Stimulated activated CD4-positive, alpha-beta T cell treated with anti-CD3 and anti-CD28 coated beads, TNF-alpha, amount 100 ng/mL, for 1 hour (primary cell): ENCODE data around the gene TRDN.
"Not testable (repeated sequence)": the region's sequence is repeated elsewhere in the genome, so short reads cannot be mapped to it uniquely, and the experiment has no call there.

Source experiments
- DNase-seq, 3 donors: peaks; one replicate each; pipeline ENCODE4 v3.0.0-alpha.2; 2020; ENCODE audit warnings: low read depth in 3 of 3, low spot score in 1 of 3

Gene TRDN

DNA sequence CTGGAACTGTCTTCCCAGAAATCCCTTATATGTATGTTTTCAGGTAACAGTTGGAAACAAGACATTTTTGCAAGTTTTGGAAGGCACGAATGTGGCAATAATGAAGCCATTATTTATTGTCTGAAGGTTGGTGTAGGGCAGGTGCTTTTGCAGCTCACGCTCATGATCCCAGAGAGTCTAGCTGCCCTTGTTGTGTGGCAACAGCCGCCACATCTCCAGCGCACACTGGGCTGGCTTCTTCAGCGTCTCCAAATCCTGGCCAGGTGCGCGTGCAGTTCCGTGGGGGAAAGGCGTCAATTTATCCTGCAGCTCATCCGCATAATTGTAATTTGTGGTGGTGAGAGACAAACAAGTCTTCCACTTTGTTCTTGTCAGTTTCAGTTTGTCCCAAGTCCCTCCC, 71.2 kb downstream of the TRDN start:
- no peak for DNase-seq

DNA sequence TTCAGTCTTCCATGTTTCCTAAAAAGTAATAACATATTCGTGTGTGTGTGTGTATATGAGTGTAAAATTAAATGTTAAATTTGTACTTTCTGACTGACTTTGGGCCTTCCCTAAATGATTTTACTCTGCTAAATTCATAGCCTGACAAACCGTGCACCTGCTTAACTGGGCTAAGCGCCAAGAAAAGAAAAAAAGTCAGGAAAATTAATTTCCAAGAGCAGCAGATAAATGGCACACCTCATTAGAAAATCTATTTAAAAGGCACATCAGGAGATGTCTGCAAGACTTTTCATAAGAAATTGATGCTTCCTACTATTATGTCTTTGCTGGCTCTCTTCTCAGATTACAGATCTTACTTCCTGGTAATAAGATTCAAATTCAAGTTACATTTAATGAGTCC, 72.4 kb downstream of the TRDN start:
- DNase-seq, result no peak

DNA sequence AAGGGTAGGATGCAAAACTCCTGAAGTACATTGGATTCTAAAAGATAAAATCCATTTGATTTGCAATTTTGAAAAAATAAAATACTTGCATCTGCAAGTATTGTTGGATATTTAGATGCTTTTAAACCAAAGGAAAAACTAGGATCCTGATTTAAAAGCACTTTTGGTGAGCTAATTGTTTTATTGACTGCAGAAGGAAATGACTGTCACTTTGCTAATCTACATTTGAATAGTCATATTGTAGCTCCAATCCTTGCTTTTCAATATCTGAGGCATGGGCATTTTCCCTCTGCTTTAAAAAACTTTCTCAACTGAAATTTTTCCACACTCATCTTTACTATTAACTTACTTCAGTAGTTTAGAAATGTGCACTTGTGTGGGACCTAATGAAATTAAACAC, 74.1 kb downstream of the TRDN start:
- no peak for DNase-seq

DNA sequence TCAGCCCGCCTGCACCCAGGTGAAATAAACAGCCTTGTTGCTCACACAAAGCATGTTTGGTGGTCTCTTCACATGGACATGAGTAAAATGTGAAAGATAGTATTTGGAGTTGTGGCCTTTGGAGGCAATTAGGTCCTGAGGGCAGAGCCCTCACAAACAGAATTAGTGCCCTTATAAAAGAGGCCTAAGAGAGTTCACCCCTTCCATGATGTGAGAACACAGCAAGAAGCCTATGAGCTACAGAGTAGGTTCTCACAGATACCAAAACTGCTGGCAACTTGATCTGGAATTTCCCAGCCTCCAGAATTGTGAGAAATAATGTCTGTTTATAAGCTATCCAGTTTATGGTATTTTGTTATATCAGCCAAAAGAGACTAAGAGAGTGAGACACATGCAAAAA, 74.5 kb downstream of the TRDN start:
- no peak for DNase-seq

DNA sequence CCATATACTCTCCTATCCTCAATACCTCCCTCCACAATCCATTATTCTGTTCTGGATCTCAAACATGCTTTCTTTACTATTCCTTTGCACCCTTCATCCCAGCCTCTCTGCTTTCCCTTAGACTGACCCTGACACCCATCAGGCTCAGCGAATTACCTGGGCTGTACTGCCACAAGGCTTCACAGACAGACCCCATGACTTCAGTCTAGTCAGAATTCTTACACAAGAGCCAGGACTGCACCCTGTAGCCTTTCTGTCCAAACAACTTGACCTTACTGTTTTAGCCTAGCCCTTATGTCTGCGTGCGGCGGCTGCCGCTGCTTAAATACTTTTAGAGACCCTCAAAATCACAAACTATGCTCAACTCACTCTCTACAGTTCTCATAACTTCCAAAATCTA, 76.9 kb downstream of the TRDN start:
- not testable (repeated sequence) for DNase-seq

DNA sequence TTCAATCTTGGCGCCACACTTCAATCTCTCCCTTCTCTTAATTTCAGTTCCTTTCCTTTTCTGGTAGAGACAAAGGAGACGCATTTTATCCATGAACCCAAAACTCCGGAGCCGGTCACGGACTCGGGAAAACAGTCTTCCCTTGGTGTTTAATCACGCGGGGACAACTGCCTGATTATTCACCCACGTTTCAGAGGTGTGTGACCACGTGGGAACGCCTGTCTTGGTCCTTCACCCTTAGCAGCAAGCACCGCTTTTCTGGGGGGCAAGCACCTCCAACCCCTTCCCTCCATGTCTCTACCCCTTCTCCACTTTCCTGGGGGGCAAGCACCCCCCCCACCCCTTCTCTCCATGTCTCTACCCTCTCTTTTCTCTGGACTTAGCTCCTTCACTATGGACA, 79.3 kb downstream of the TRDN start:
- DNase-seq, result not testable (repeated sequence)

DNA sequence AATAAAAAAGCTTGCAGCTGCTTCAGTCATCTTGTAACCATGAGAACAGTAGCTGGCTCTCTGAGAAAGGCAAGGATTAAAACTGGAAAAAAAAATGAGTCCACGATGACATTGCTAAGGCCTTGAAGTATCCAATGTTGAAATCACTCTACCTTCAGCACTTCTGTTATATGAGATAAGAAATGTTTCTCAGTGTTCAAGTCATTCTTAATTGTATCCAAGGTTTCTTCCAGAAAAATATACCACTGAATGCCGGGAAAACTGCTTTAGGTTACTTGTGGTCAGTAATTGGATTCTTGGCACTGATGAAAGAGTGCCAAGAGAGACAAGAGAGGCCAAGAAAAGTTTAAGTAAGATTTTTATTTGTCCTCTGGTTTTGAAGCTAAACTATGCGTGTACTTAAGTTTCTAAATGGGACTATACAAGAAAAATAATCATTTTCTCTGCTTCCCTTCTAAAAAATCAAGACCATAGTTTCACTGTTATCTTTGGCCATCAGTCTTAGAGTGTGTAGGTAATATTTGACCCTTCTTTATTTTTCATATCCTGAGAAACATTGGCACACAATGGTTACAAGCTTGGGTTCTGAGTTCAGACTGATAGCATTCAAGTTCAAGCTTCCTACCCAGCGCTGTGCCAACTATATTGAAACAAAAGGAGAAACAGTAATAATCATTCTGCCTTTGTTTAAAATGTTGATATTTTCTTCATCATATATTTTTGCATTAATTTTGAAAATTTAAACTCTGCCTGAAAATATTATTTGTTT, 84.6 kb downstream of the TRDN start:
- no peak for DNase-seq

DNA sequence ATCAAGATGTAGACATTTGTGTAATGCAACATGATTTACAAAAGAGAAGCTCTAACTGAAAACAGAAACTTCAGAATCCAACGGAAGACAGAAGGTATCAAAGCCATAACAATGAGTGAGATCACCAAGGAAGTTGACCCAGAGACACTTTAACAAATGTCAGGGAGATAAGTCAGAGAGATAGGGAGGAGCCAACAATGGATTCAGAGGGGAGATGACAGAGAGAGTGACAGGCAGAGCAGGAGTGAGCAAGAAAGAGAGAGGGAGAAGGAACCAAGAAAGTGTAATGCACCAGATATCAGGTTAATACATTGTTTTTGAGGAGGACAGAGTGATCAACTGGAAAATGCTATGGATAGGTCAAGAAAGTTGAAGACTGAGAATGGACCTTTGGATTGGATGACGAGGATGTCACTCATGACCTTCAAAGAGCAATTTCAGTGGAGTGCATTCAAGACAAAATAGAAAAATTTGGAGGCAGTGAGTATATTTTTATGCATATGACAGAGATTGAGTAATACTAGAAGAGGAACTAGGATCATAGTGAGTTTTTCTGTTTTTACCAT, 86.6 kb downstream of the TRDN start:
- DNase-seq, result no peak

DNA sequence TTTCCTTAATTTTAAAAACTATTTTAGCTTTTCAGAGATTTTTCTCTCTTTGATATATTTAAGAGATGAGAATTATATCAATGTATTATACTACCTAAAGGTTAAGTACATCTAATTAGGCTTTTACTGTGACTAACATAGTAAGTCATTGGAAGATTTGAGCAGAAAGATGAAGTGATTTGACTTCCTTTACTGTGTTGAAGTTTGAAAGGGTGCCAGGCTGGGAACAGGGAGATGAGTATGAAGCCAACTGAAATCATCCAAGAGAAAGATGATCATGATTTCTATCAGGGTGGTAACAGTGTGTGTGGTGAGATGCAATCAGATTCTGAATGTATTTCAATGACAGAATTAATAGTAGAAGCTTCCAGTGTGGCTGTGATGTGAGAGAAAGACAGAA, 87.3 kb downstream of the TRDN start:
- no peak for DNase-seq

DNA sequence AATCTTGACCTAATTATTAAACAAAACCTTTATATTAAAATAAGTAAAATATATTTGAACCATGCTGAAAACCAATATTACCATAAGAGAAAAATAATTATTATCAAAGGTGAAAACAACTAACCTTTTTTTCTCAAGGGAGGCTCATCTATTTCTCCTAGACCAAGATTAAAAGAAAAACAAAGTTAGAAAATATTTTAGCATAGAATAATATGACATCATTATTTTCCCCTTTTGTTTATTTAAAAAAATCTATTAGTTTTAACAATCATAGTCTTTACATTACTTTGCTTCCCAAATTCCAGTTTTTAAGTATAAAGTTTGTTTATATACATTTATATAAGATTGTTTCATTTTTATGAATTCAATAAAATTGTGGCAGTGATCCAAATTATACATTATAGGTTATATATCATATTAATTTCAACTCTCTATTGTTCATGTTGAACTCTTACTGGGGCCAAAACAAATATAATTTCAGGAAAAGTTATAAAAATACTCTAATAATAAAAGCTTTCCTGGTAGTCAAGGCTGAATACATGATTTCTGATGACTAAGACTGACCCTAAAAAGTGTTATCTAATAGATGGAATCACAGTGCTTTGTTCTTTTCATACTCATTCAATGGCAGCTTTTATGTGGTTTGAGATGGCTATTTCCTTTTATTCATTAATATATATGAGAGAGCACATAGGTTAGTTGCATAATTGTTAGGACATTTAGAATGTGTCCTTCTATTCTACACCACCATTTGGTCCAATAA, 89.4 kb downstream of the TRDN start:
- DNase-seq, result no peak

DNA sequence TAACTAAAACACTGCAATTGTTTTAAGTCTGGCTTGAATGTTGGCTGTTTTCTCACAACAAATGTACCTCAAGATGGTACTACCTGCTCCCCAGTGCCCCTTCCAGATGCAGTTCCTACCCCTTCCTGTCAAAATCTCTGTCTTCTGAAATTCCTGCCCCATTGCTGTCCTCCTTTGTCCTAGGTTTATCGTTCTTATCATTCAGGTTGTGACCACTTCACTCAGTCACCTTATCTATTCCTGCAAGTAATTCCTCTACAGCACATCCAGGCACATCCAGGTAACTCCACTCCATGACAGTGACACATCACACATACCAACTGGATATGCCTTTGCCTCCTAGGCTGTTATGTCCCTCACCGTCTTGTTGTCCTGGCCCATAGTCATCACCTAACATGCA, 90.2 kb downstream of the TRDN start:
- DNase-seq, result no peak

DNA sequence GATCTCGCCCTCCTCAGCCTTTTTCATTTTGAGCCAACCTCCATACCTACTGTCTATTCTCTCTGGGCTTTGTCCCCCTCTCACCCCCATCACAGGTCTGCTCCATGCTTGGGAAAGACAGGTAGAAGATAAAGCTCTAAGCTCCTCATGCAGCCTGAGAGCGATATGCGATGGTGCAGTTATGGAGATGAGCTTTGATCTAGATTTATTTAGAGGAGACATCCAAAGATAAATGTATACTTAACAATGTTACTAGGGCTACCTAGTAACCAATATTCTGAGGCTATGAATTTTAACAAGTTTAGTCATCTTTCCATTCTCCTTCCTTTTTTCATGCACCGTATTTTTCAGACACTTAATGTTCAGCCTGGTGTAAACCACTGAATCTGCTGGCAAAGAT, 95.3 kb downstream of the TRDN start:
- DNase-seq, result no peak

DNA sequence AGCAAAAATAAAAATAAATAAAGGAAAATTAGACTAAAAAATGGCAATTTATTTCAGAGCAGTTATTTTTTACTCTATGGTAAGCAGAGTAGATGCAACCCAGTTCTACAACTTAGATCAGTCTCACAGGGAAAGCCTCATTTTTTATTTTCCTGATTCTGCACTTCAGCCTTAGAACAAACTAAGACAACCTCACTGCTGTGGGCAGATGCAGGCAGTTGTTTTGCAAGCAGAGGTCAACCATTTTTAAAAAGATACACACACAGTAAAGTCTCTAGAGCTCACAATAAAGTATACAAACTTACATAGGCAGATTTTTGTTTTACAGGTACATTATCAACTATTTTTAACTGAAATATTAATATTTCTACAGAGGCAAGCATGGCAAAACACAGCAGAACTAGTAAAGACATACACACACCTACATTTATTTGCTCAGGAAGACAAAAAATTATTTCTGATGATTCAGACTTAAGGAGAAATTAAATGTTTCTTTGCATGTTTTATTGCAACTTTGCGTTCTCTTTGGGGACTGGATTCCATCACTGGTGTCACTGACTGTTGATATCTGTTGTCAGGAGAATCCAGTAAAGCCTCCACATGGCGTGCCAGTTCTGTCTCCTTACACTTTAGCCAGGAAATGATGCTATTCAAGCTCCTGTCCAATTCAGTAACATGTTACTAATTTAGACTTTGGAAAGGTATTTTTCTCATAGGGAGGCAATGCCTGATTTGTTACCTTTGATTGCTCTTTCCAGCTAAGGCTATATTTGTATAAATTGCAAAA, 102.7 kb downstream of the TRDN start:
- no peak for DNase-seq

DNA sequence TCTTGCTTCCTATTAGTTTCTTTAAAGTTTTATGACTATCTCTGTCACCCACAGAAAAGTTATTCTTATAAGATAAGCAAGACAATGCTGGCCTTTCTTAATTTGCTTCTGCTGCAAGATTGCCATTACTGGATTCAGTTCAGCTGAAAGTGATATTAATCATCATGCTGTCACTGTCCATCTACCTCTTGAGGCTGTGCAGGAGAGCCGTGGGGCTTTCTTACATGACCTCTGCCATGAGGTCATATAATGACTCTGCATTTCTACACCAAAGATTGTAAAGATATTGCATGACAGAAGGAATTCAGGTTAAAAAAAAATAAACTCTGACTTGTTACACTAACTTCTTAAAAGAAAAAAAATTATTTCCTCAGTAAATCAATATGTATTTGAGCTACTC, 106.9 kb downstream of the TRDN start:
- DNase-seq, result no peak

DNA sequence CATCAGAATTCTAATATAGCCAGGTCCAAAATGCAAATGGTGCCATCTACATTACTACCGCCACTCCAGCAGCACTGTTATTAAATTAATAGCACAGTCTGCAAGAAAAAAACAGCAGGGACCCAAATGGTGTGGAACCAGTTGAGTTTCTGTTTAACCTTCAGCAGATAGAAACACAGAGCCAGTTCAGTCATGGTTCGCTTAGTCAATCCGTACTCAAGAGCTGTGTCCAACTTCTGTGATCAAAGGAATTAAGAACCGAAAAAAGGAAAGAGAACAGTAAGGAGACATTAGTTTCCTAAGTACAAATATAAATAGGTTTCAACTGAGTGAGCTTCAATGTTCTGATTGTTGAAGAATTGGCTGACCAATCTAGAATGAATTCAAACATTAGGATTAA, 107.7 kb downstream of the TRDN start:
- no peak for DNase-seq

DNA sequence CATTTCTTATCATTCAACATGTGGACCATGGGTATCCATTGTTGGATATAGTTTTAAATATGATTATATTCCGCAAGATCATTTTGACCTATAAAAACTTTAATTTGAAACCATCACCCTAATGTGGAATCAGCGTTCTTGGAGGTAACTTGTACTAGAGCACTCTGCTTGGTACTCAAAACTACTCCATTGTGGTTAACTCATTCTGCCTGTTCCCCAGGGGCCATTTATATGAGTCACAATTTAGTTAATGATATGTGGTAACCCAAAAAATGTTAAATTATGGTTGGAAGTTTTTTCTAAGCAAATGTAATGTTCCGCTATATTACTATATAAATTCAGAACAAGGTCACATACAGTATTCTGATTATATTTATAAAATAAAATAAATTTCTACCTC, 109.3 kb downstream of the TRDN start:
- DNase-seq, result no peak

DNA sequence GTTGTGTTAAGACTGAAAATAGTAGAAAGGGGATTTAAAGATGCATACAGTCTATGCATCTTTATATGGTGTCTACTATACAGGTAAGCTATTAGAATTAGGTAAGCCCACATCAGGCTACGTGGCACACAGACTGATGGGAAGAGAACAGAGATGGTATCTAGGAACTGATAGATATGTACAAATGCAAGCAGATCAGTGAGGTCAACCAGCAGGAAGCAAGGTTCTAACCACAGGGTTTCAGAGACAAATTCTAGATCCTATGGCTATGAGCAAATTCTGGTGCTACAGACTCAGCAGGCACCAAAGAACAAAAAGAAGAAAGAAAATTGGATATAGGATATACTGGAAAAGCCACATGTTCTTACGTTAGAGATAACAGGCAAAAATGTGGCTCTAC, 110.6 kb downstream of the TRDN start:
- no peak for DNase-seq

DNA sequence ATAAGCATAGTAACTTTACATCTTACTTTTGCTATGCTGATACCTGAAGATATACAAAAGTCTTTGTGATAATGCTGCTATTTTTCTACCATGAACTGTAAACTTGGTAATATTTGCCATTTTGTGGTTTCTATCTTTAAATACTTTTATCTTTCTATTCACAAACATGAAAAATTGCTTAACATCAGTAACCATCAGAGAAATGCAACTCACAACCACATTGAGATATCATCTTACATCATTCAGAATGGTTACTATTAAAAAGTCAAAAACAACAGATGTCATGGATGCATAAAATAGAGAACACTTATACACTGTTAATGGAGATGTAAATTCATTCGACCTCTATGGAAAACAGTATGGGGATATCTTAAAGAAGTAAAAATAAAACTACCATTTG, 112.0 kb downstream of the TRDN start:
- no peak for DNase-seq

DNA sequence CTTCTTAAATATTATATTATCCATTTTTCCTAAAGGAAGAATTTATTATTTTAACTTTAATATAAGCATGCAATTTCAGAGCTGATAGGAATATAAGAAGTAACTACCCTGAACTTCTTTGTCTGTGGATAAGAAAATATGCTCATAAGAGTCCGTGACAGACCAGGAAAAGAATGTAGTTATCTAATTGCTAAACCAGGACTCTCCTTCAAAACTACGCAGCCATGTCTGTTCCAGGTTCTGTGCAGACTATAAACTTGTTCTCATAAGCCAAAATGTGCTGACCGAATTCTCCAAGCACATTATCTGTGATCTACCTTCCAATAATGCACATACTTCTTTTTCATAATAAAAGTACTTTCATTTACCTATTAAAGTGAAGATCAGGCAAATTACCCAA, 116.5 kb downstream of the TRDN start:
- no peak for DNase-seq

DNA sequence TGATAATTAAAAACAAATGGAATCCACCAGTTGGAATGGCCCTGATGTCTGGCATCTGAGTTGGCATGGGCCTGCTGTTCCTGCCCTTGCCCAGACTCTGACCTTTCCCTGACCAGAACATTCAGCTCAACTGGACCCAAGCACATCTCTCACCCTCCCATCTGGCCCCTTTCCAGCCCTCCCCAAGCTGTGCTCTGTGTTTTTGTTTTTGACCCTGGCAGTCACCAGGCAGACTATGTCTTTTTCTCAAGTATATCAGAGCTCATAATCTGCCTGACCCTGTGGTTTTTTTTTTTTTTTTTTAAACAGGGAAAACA, 117.6 kb downstream of the TRDN start:
- no peak for DNase-seq

DNA sequence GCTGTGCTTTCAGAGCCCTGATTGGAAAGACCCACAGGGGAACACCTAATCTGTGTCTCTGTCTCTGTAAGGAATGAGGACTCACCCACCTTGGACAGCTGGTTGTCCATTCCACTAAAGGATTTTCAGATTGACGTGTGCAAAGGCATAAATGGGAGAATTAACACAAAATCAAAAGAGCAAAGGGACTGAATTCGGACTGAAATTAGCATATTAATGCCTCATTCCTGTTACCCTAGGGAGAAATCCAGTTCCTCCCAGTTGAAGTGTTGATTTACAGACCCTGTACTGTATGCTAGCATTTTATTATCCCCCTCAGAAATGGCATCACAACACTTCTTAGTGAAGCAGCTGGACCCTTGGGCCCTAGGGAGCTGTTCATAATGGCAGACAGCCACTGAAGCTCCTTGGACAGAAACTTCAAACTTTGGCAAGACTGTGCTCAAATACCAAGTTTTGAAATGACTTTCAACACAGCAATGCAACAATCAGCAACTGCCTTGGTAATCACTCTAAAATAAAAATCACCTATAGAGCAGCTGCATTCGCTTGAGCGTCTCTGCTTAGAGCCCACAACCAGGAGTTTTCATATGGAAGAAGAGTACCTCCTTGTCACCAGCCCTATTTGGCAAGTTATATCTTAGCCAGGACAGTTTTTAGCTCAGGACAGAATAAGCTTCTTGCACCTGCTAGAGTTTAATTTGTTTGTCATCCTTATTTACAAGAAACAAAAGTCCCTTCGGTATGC, 118.1 kb downstream of the TRDN start:
- no peak for DNase-seq
